Loucy (cell line): ENCODE data around the gene AKAP5.

Source experiments
- H2AFZ ChIP-seq: fragments of 200-600 bp; sonication (generic); 2 replicates; pipeline ENCODE4 v1.6.0; 2016; ENCODE audit warnings: antibody characterized with exemption, mild to moderate bottlenecking, low read length, moderate library complexity
- H3F3A ChIP-seq: fragments of 200-600 bp; 2 replicates; pipeline ENCODE4 v1.6.0; 2016; ENCODE audit warnings: antibody characterized with exemption, low read depth, mild to moderate bottlenecking
- H3K27me3 ChIP-seq: fragments of 200-600 bp; sonication (generic); 2 replicates; pipeline ENCODE4 v1.6.1; 2014; ENCODE audit warnings: low read length, mild to moderate bottlenecking; ENCODE audit not compliant: insufficient read depth, poor library complexity, severe bottlenecking
- H3K36me3 ChIP-seq: fragments of 200-600 bp; sonication (generic); 2 replicates; pipeline ENCODE4 v1.6.1; 2016; ENCODE audit warnings: low read length; ENCODE audit not compliant: insufficient read depth
- H3K4me1 ChIP-seq: fragments of 200-600 bp; sonication (generic); 2 replicates; pipeline ENCODE4 v1.5.1; 2014; ENCODE audit warnings: low read length, mild to moderate bottlenecking; ENCODE audit not compliant: insufficient read depth, poor library complexity, severe bottlenecking
- H3K4me2 ChIP-seq: fragments of 200-600 bp; sonication (generic); 2 replicates; pipeline ENCODE4 v1.6.0; 2014; ENCODE audit warnings: antibody characterized with exemption, low read length, low read depth, mild to moderate bottlenecking; ENCODE audit not compliant: poor library complexity, severe bottlenecking
- H3K4me3 ChIP-seq: fragments of 200-600 bp; sonication (generic); 2 replicates; pipeline ENCODE4 v1.5.1; 2014; ENCODE audit warnings: low read length, mild to moderate bottlenecking, mixed read lengths; ENCODE audit not compliant: poor library complexity, severe bottlenecking
- H3K79me2 ChIP-seq: fragments of 200-600 bp; sonication (generic); 2 replicates; pipeline ENCODE4 v1.6.1; 2014; ENCODE audit warnings: low read length; ENCODE audit not compliant: insufficient read depth
- H3K9ac ChIP-seq: fragments of 200-600 bp; sonication (generic); 2 replicates; pipeline ENCODE4 v1.6.0; 2014; ENCODE audit warnings: mild to moderate bottlenecking, low read depth, low read length, moderate library complexity; ENCODE audit not compliant: poor library complexity, severe bottlenecking
- H3K9me2 ChIP-seq: fragments of 200-600 bp; sonication (generic); replicated peaks from 2 replicates; pipeline ENCODE4 v1.6.1; 2016; ENCODE audit warnings: low read depth, low read length, mixed read lengths
- H3K9me3 ChIP-seq: fragments of 200-600 bp; sonication (generic); 2 replicates; pipeline ENCODE4 v1.6.1; 2014; ENCODE audit warnings: mild to moderate bottlenecking, antibody characterized with exemption, low read length, low read depth; ENCODE audit not compliant: insufficient read depth
- H4K20me1 ChIP-seq: fragments of 200-600 bp; sonication (generic); 2 replicates; pipeline ENCODE4 v1.6.0; 2014; ENCODE audit warnings: antibody characterized with exemption, low read length, mild to moderate bottlenecking; ENCODE audit not compliant: insufficient read depth, poor library complexity, severe bottlenecking
- CTCF ChIP-seq: fragments of 200-600 bp; sonication (generic); conservative IDR thresholded peaks from 2 replicates; pipeline ENCODE4 v1.5.1; 2014; ENCODE audit warnings: mild to moderate bottlenecking, antibody characterized with exemption, low read length
- EZH2phosphoT487 ChIP-seq: fragments of 200-600 bp; IDR thresholded peaks from 2 replicates; pipeline ENCODE4 v1.6.1; 2018; ENCODE audit warnings: antibody characterized with exemption, mild to moderate bottlenecking, moderate library complexity, borderline replicate concordance

AKAP5 gene

GRCh38 chr14:64447876-64448670, 17.2 kb upstream of the AKAP5 start:
- Histone ChIP-seq H3K4me3 (no peak overlapping the region), H3K36me3 (peaks cover 42% of the 10 kb centered on the region; the same call in 1 of the 2 replicates), H3K4me2 (no peak overlapping the region), H3F3A (peaks cover 4% of the 10 kb centered on the region; the same call in 1 of the 2 replicates), H4K20me1 (no peaks in the 10 kb centered on the region), H3K9ac (no peak overlapping the region), H2AFZ (no peak overlapping the region), H3K9me3 (no peaks in the 10 kb centered on the region), H3K9me2 (no peaks in the 10 kb centered on the region), H3K4me1 (peaks cover 38% of the 10 kb centered on the region), H3K79me2 (no peaks in the 10 kb centered on the region), H3K27me3 (no peaks in the 10 kb centered on the region)
- TF ChIP-seq EZH2phosphoT487 = no peak

GRCh38 chr14:64450255-64450654, 15.0 kb upstream of the AKAP5 start:
- Histone ChIP-seq H3K36me3 (peaks cover 57% of the 10 kb centered on the region; the same call in 1 of the 2 replicates), H4K20me1 (no peaks in the 10 kb centered on the region), H3K27me3 (no peaks in the 10 kb centered on the region), H3K4me3 (no peak overlapping the region), H3K79me2 (no peaks in the 10 kb centered on the region), H3K9me3 (no peaks in the 10 kb centered on the region), H3K4me1 (peaks cover 27% of the 10 kb centered on the region), H3F3A (peaks cover 2% of the 10 kb centered on the region; the same call in 1 of the 2 replicates), H3K9me2 (no peaks in the 10 kb centered on the region), H3K9ac (no peak overlapping the region), H2AFZ (no peak overlapping the region), H3K4me2 (no peak overlapping the region)
- TF ChIP-seq CTCF = no peak
- TF ChIP-seq EZH2phosphoT487 = no peak

GRCh38 chr14:64454671-64455070, 10.6 kb upstream of the AKAP5 start:
- TF ChIP-seq CTCF (no peak), EZH2phosphoT487 (no peak)
- H3K4me1 ChIP-seq = peaks cover 8% of the 10 kb centered on the region
- peaks cover 54% of the 10 kb centered on the region; the same call in 1 of the 2 replicates for H3K36me3 ChIP-seq

More at GRCh38 chr14:64454671-64455070, 10.6 kb upstream of the AKAP5 start:
- Histone ChIP-seq H3K27me3 (no peaks in the 10 kb centered on the region), H3F3A (no peaks in the 10 kb centered on the region), H3K9me2 (no peaks in the 10 kb centered on the region), H2AFZ (no peak overlapping the region), H3K4me3 (no peak overlapping the region), H3K79me2 (no peaks in the 10 kb centered on the region), H3K4me2 (no peak overlapping the region), H3K9ac (no peak overlapping the region), H3K9me3 (no peaks in the 10 kb centered on the region), H4K20me1 (no peaks in the 10 kb centered on the region)
